Neural progenitor cell (in vitro differentiated cells): ENCODE measurements around the gene UGGT2.

ENCODE experiments used
- CTCF ChIP-seq: fragments of 200-600 bp; sonication (generic); IDR thresholded peaks from 2 replicates; pipeline ENCODE4 v1.5.1; 2017; ENCODE audit warnings: antibody characterized with exemption, mild to moderate bottlenecking
- EZH2 ChIP-seq: fragments of 200-600 bp; sonication (generic); IDR thresholded peaks from 2 replicates; pipeline ENCODE4 v1.6.1; 2017; ENCODE audit warnings: antibody characterized with exemption, mild to moderate bottlenecking, moderate library complexity
- EZH2phosphoT487 ChIP-seq: fragments of 200-600 bp; sonication (generic); IDR thresholded peaks from 2 replicates; pipeline ENCODE4 v1.6.1; 2017; ENCODE audit warnings: antibody characterized with exemption

GRCh38 chr13:96093296-96094006 lies 40.2 kb upstream of the UGGT2 start:
- no peak for TF ChIP-seq CTCF
- TF ChIP-seq EZH2: no peak
- TF ChIP-seq EZH2phosphoT487: no peak
